Progenitor cell of endocrine pancreas (in vitro differentiated cells): ENCODE results near the gene SRL. TPM values are rescaled to one million over a fixed set of nuclear protein-coding genes. Genes with fewer than 3 reads are reported as not detected.

ENCODE experiments used
- DNase-seq: peaks from one replicate; pipeline ENCODE4 v3.0.0; 2021; ENCODE audit warnings: low spot score; ENCODE audit not compliant: unreplicated experiment
- H3K27ac Mint-ChIP-seq: 2 replicates; pipeline ENCODE4 v1.8.0; 2021; ENCODE audit warnings: mild to moderate bottlenecking, moderate library complexity, mixed read lengths
- H3K27me3 Mint-ChIP-seq: 2 replicates; pipeline ENCODE4 v1.8.0; 2021; ENCODE audit warnings: mixed read lengths
- H3K36me3 Mint-ChIP-seq: 2 replicates; pipeline ENCODE4 v1.8.0; 2022; ENCODE audit warnings: mixed read lengths; ENCODE audit not compliant: insufficient read depth
- H3K4me1 Mint-ChIP-seq: 2 replicates; pipeline ENCODE4 v1.8.0; 2021; ENCODE audit warnings: low read depth, mixed read lengths
- H3K4me3 Mint-ChIP-seq: 2 replicates; pipeline ENCODE4 v1.8.0; 2021; ENCODE audit warnings: low read depth, mild to moderate bottlenecking, moderate library complexity, mixed read lengths
- H3K9me3 Mint-ChIP-seq: 2 replicates; pipeline ENCODE4 v1.8.0; 2021; ENCODE audit warnings: low read depth, mixed read lengths
- total RNA-seq: library from RNA; stranded (reverse); gene quantifications from 2 replicates; pipeline ENCODE4 v1.2.1, GENCODE V29; 2021
- TF ChIP-seq, protein P1 (sequence below): fragments of 200-600 bp; sonication (generic); IDR thresholded peaks from one replicate; pipeline ENCODE4 v1.5.0; 2021; ENCODE audit warnings: antibody characterized with exemption, mild to moderate bottlenecking; ENCODE audit not compliant: unreplicated experiment

Gene SRL
- total RNA-seq, 1 donor from 2014 or later = not detected

GRCh38 chr16:4175849-4176248, 66.0 kb downstream of the SRL start:
- no peak for DNase-seq
- Mint-ChIP-seq H3K4me1 (no peaks in the 10 kb centered on the region), H3K36me3 (no peaks in the 10 kb centered on the region), H3K4me3 (no peak overlapping the region), H3K27ac (no peak overlapping the region), H3K9me3 (no peaks in the 10 kb centered on the region), H3K27me3 (peaks cover 4% of the 10 kb centered on the region)
- TF ChIP-seq, protein P1, sequence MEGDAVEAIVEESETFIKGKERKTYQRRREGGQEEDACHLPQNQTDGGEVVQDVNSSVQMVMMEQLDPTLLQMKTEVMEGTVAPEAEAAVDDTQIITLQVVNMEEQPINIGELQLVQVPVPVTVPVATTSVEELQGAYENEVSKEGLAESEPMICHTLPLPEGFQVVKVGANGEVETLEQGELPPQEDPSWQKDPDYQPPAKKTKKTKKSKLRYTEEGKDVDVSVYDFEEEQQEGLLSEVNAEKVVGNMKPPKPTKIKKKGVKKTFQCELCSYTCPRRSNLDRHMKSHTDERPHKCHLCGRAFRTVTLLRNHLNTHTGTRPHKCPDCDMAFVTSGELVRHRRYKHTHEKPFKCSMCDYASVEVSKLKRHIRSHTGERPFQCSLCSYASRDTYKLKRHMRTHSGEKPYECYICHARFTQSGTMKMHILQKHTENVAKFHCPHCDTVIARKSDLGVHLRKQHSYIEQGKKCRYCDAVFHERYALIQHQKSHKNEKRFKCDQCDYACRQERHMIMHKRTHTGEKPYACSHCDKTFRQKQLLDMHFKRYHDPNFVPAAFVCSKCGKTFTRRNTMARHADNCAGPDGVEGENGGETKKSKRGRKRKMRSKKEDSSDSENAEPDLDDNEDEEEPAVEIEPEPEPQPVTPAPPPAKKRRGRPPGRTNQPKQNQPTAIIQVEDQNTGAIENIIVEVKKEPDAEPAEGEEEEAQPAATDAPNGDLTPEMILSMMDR = no peak

DNA sequence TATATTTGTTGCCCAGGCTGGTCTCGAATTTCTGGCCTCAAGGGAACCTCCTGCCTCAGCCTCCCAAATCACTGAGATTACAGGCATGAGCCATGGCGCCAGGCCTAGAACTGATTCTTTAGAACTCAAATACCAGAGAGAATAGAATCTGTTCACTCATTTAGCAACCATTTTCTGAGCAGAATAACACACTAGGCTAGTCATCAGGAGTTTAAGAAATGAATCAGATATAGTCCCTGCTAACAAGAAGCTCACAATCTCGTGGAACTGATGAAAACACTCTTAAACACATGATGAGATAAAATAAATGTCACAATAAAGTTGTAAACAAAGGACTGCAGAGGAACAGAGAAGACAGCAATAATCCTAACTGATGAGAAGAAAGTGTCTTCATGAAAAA, 69.8 kb downstream of the SRL start:
- Mint-ChIP-seq H3K27ac (no peak overlapping the region), H3K36me3 (no peaks in the 10 kb centered on the region)
- TF ChIP-seq, protein P1 = no peak

DNA sequence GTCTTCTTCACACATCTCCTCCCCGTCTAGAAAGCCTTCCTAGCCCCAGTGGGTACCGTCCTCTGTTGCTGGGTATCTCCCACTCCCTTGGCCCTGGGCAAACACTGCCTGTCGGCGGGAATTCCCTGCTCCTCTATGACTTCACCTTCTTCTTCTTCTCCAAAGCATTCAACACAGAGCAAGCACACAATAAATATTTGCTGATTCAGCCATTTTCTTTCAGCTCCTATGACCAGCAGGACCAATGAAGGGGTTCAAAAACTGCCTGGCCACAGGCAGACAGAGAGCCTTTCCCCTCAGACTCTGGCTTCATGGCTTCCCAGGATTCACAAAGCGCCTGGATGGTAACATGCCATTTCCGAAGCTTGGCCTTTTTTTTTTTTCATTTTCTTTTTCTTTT, 72.5 kb downstream of the SRL start:
- Mint-ChIP-seq H3K27me3 (peaks cover 8% of the 10 kb centered on the region), H3K27ac (peak overlapping the region; percentile 57), H3K9me3 (no peaks in the 10 kb centered on the region), H3K36me3 (no peaks in the 10 kb centered on the region), H3K4me1 (peaks cover 2% of the 10 kb centered on the region), H3K4me3 (no peak overlapping the region)
- DNase-seq = no peak
- TF ChIP-seq, protein P1 = no peak

More for the DNA sequence above, 69.8 kb downstream of the SRL start:
- peaks cover 3% of the 10 kb centered on the region for H3K27me3 Mint-ChIP-seq
- DNase-seq = no peak
- H3K4me3 Mint-ChIP-seq = no peak overlapping the region
- H3K9me3 Mint-ChIP-seq = no peaks in the 10 kb centered on the region
- peaks cover 2% of the 10 kb centered on the region for H3K4me1 Mint-ChIP-seq

DNA sequence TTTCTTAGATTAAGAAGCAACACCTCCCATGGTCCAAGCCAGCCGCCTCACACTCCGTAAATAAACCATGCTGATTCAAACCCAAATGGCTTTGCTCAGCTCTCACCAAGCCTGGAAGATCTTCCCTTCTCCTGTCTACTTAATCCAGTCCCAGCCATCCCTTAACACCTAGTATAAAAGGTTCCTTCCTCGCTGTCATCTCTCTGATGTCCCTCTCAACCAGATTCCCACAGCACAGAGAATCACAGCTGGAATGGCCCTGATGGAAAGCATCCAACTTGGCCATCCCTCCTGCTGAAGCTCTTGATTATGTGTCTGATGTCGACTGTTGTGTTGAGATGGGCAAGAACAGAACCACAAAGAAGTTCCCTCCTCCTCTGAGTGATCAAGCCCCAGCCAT, 75.1 kb downstream of the SRL start:
- Mint-ChIP-seq H3K4me3 (no peak overlapping the region), H3K27ac (no peak overlapping the region), H3K36me3 (no peaks in the 10 kb centered on the region), H3K27me3 (peaks cover 8% of the 10 kb centered on the region), H3K4me1 (peaks cover 2% of the 10 kb centered on the region), H3K9me3 (no peaks in the 10 kb centered on the region)
- no peak for DNase-seq
- TF ChIP-seq, protein P1 = no peak

DNA sequence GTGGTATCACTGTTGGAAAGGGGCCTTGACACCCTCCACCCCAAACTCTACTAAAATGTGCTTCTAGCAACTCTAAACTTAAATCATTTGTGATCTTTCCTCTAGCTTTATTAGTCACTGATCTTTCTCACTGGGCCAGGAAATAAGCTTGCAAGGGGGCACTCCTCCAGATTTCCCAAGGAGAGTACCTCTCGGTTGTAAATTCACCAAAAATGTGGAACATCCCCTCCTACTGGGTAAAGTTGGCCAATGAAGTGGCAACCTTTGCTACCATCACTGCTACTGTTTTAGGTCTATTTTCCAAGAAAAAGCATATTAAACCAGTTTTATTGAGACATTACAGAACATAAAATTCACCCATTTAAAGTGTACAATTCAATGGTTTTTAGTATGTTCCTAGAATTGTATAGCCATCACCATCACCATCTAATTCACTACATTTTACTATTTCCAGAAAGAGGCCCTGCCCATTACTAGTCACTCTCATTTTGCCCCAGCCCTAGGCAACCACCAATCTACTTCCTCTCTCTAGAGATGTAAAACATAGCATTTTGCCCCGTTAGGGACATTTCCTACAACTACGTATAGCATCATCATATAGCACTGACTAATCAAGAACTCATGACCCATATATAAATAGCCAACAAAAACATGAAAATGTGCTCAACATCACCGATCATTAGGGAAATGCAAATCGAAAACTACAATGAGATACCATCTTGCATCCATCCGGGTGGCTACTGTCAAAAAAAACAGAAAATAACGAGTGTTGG, 81.0 kb downstream of the SRL start:
- TF ChIP-seq, protein P1 = no peak
- DNase-seq = no peak
- Mint-ChIP-seq H3K27me3 (peaks cover 9% of the 10 kb centered on the region), H3K4me1 (no peaks in the 10 kb centered on the region), H3K4me3 (no peak overlapping the region), H3K27ac (no peak overlapping the region), H3K36me3 (no peaks in the 10 kb centered on the region), H3K9me3 (no peaks in the 10 kb centered on the region)
